NB4 (cell line): ENCODE results near the gene NOP53.

Source experiments
- MYC ChIP-seq: IDR thresholded peaks from 2 replicates; pipeline ENCODE4 v1.6.1; 2011; ENCODE audit warnings: low read depth, low read length
- POLR2A ChIP-seq: IDR thresholded peaks from 2 replicates; pipeline ENCODE4 v1.6.1; 2011; ENCODE audit warnings: mild to moderate bottlenecking; ENCODE audit not compliant: insufficient read length; ENCODE audit errors: extremely low read depth
- TF ChIP-seq, protein P1 (sequence below): IDR thresholded peaks from one replicate; pipeline ENCODE4 v1.5.1; 2012; ENCODE audit warnings: low read depth, low read length
- TF ChIP-seq, protein P2 (sequence below): IDR thresholded peaks from 2 replicates; pipeline ENCODE4 v1.6.1; 2011; ENCODE audit warnings: low read depth, low read length

DNA sequence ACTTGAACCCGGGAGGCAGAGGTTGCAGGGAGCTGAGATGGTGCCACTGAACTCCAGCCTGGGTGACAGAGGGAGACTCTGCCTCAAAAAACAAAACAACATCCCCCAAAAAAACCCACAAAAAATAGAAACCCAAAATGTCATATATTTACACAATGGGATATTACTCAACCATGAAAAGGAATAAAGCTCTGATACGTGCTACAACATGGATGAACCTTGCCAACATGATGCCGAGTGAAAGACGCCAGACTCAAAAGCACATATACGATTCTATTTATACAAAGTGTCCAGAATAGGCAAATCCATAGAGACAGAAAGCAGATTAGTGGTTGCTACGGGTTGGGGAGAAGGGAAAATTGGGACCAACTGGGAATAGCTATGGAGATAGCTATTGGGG lies 61.1 kb downstream of the NOP53 start:
- no peak for TF ChIP-seq POLR2A
- TF ChIP-seq, protein P1, sequence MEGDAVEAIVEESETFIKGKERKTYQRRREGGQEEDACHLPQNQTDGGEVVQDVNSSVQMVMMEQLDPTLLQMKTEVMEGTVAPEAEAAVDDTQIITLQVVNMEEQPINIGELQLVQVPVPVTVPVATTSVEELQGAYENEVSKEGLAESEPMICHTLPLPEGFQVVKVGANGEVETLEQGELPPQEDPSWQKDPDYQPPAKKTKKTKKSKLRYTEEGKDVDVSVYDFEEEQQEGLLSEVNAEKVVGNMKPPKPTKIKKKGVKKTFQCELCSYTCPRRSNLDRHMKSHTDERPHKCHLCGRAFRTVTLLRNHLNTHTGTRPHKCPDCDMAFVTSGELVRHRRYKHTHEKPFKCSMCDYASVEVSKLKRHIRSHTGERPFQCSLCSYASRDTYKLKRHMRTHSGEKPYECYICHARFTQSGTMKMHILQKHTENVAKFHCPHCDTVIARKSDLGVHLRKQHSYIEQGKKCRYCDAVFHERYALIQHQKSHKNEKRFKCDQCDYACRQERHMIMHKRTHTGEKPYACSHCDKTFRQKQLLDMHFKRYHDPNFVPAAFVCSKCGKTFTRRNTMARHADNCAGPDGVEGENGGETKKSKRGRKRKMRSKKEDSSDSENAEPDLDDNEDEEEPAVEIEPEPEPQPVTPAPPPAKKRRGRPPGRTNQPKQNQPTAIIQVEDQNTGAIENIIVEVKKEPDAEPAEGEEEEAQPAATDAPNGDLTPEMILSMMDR = no peak
- no peak for TF ChIP-seq MYC
- TF ChIP-seq, protein P2, sequence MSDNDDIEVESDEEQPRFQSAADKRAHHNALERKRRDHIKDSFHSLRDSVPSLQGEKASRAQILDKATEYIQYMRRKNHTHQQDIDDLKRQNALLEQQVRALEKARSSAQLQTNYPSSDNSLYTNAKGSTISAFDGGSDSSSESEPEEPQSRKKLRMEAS = no peak
